GM21576 (cell line): Measurements from ENCODE around the gene EPB41.
"Not testable (repeated sequence)": the region's sequence is repeated elsewhere in the genome, so short reads cannot be mapped to it uniquely, and the experiment has no call there.

Experiments used
- ATAC-seq: cut with Tn5 transposase; IDR thresholded peaks from one replicate; pipeline ENCODE4 v1.9.1; 2021; ENCODE audit warnings: mild to moderate bottlenecking, moderate library complexity; ENCODE audit not compliant: unreplicated experiment

The EPB41 gene

GRCh38 chr1:28914228-28915030 lies at the start of gene EPB41:
TSS of gene EPB41 (plus strand) at chr1:28914569. CDS start at chr1:28987438, 72,869 bp downstream.
- ATAC-seq: peak; percentile 81

- no peak for ATAC-seq
Measured at GRCh38 chr1:28864695-28865094, 49.7 kb upstream of the EPB41 start.

- ATAC-seq: no peak
Measured at GRCh38 chr1:28865997-28866650, 48.2 kb upstream of the EPB41 start.

- ATAC-seq: no peak
Measured at GRCh38 chr1:28867850-28868249, 46.5 kb upstream of the EPB41 start.

- ATAC-seq: no peak
Measured at GRCh38 chr1:28869952-28870351, 44.4 kb upstream of the EPB41 start.

DNA sequence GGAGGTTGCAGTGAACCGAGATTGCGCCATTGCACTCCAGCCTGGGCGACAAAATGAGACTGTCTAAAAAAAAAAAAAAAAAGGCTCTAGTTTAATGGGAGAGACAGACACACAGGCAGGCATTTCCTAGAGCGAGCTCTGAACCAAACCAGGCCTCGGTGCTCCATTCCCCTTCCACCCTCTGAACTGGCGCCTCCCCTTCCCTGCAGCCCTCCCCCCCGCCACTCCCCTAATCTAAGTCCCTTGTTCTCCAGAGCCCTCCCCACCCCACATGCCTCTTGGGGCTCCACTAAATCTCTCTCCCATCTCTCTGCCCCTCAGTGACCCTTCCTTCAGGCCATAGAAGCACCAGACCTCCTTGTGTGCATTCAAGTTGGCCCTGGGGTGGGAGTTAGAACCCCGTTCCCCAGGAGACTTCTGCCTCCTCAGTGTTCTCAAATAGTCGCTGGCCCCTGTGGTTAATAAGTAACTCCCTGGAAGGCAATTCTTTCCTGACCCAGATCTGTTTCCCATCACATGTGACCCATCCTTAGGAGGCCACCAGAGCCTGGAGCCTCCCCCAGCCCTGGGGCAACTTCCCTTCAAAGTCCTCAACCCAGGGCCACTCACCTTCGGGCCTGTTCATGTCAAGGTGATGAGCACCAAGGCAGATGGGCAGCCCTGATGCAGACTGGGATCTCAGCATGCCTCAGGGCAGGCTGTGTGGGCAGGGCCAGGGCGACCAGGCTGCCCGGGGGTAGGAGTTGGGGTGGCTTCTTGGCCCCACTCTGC lies 42.6 kb upstream of the EPB41 start:
- ATAC-seq: no peak

DNA sequence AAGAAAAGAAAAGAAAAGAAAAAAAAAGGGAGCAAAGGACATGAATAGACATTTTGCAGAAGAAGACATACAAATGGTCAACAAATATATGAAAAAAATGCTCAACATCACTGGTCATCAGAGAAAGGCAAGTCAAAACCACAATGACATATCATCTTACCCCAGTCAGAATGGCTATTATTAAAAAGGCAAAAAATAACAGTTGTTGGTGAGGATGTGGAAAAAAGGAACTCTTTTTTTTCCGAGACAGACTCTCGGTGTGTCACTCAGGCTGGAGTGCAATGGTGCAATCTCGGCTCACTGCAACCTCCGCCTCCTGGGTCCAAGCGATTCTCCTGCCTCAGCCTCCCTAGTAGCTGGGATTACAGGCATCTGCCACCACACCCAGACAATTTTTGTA lies 39.2 kb upstream of the EPB41 start:
- ATAC-seq: not testable (repeated sequence)

GRCh38 chr1:28877132-28877781 lies 37.1 kb upstream of the EPB41 start:
- peak; percentile 56 for ATAC-seq

DNA sequence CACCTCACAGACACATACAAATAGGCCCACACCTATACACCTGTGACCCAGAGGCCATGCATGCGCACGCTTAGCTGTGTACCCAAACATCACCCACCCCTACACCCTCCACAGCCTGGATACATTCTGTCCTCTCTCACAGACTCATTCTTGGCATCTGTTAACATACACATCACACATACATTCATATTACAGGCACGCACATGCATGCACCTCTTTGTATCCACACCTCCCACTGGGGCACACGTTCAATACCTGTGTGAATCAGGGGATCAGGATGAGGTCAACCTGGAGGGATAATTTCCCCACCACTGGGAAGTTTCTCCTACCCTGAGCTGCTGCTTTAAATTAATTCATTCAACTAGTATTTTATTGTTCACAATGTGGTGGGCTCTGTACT lies 35.6 kb upstream of the EPB41 start:
- ATAC-seq: no peak

DNA sequence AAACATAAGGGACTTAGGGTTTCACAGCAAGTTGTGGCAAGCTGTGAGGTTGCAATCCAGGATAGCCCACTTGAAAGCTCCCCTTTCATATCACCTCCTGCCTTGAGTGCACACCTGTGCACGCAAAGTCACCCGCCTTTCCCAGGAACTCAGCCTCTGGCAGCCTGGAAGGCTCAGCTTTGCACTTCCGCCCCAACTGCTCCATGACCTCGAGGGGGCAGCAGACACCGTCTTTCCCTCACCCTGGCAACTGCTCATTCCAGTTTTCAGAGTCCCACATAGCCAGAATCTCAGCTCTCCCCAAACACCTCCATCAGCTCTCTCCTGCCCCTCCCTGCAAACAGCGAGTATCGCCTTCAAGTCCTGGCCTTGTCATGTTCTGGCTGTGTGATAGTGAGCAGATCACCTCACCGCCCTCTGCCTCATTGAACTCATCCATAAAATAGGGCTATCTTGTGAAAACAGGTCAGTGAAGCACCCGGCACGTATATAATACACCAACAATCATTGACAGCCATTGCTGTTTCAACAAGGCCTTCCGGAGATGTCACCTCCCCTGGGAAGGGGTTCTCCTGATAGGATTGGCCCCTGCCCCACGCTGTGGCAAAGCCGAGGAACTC lies 32.2 kb upstream of the EPB41 start:
- no peak for ATAC-seq

- no peak for ATAC-seq
Measured at GRCh38 chr1:28883242-28883616, 31.1 kb upstream of the EPB41 start.

DNA sequence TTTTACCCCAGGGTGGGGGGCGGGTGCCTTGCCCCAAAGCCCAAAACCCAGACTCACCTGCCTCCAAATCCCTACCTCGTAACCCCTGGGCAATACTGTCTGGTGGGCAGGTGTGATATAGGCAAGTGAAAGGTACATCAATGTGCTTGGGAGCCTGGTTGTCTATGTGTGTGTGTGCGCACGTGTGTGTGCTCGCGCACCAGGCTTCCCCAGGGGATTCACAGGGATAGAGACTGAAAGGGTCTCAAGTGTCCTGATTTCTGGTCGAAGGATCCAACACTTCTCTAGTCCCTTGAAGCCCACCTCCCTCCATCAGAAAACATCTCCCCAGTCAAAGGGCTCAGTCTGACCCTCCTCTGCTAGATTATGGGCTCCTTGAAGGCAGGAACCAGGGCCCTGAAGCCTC lies 28.9 kb upstream of the EPB41 start:
- no peak for ATAC-seq

DNA sequence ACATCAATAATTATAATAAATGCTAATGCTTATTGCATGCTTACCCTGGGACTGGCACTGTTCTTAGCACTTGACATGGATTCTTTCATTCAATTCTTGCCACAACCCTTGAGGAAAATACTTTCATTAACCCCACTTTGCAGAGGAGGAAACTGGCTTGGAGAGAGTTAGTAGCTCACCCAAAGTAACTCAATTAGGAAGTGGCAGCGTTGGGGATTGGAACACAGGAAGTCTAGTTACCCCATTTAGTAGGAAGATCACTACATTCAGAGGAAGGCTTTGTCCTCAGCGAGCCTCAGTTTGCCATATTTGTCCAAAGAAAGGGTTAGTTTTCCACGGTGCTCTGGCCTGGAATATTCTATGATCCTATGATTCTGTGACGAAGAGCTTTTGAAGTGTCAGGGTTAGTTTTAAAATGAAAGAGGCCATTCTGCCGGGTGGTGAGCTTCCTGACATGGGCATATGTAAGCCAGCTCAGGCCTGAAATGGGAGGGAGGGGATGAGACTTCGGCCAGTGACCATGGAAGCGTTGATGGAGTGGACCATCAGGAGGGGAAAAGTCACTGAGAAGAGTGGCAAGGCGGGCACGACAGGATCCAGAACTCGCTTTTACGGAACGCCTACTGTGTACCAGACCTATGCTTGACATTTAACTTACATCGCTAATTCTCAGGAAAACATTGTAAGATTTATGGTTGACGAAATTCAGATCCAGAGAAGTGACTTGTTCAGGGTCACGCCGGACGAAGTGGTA lies 28.2 kb upstream of the EPB41 start:
- ATAC-seq: no peak

DNA sequence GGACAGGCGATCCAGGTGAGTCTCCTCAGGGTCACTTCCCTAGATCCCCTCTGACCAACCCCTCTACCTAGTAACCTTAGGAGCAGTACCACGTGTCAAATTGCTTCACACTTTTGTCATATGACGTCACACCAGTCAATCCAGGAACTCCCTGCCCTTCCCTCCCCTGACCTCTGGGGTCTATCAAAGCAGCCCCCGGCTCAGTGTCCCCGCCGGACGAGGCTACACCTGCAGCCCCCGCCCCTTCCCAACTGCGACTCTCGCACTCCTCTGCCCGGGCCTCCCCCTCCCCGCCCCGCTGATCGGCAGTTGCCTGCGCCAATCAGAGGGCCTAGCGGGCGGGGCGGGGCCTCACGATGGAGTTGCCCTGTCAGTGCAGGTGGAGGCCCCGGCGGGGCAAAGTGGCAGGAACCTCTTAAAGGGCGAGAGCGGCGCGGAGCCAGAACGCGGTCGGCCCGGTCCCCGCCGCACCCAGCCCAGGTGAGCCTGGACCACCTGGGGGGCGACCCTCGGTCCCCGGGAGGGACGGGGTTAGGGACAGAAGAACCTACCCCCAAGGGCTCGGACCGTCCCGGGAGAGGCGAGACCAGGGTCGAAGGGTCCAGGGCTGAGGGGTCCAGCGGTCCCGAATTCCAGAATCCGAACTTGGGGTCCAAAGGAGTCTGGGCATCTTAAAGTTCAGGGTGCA lies 27.5 kb upstream of the EPB41 start:
- peak; percentile 35 for ATAC-seq

- ATAC-seq: no peak
Measured at GRCh38 chr1:28887419-28887834, 26.9 kb upstream of the EPB41 start.

- no peak for ATAC-seq
Measured at GRCh38 chr1:28887835-28888682, 26.3 kb upstream of the EPB41 start.

DNA sequence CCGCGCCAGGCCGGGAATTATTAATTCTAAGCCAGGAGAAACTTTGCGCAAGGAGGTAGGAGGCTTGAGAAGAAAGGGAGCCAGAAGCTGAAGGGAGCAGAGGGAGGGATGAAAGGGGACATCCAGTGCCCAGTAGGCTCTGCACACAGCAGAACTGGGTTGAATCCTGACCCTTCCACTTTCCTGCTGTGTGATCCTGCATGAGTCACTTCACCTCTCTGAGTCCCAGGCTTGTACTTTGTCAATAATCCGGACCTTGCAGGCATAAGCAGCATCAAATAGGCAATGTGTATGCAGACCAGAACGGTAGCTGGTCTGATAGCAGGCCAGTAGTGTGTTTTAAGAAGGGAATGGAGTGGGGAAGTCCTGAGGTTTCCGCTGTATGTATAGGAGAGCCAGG lies 25.5 kb upstream of the EPB41 start:
- no peak for ATAC-seq

DNA sequence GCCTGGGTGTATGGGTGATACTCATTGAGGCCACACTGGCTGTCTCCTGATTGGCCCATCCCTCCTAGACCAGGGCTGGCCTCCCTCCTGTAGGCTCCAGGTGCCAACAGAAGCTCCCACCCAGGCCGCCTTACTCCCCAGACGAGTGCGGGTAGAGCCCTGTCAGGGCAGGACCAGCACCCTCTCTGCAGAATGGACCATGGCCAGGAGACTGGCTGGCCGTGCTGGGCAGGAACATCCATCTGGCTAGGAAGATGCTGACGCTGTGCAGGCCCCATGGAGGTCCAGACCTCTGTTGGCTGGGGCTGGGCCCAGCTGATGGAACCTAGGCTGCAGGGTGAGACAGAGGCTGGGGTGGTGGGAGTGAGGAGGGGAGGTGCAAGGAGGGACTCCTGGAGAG lies 25.0 kb upstream of the EPB41 start:
- ATAC-seq: no peak

GRCh38 chr1:28890435-28890834 lies 23.9 kb upstream of the EPB41 start:
- no peak for ATAC-seq
